ENCODE measurements around the gene PNPLA6.

The PNPLA6 gene

GRCh38 chr19:7515110-7515644, 20.3 kb upstream of the PNPLA6 start:
- in situ Hi-C loops (cut with MboI; ENCODE audit: low sequenced_read_pairs): no loop called here

DNA sequence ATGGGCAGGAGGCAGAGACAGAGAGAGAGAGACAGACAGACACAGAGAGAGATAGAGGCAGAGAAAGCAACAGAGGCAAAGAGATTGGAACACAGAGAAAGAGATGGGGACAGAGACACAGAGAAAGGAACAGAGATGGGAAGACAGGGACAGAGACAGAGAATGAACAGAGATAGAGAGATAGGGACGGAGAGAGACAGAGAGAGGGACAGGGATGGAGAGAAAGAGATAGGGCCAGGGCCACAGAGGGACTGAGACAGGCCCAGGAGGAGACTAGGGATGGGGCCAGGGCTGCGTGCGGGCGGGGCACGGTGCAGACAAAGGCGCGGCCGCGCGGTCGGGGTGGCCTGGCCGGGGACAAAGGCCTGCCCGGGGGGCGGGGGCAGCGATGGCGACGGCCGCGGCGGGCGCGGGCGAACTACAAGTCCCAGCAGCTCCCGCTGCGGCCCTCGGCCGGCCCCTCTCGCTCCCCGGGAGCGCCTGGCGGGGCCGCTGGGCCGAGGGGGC, 19.8 kb upstream of the PNPLA6 start, which contains the start of gene ZNF358:
TSS of gene ZNF358 (plus strand) at position 459 of the 507 bp plus-strand sequence. CDS start 3,140 bp downstream, outside the sequence.
- in situ Hi-C loops (cut with MboI; ENCODE audit: low sequenced_read_pairs): no loop called here

- in situ Hi-C loops (cut with MboI; ENCODE audit: low sequenced_read_pairs): no loop called here
Measured at GRCh38 chr19:7516333-7516732, 19.2 kb upstream of the PNPLA6 start.

GRCh38 chr19:7516878-7517277, 18.6 kb upstream of the PNPLA6 start:
- in situ Hi-C loops (cut with MboI; ENCODE audit: low sequenced_read_pairs): no loop called here

- in situ Hi-C loops (cut with MboI; ENCODE audit: low sequenced_read_pairs): no loop called here
Measured at GRCh38 chr19:7519361-7520130, 16.0 kb upstream of the PNPLA6 start.

DNA sequence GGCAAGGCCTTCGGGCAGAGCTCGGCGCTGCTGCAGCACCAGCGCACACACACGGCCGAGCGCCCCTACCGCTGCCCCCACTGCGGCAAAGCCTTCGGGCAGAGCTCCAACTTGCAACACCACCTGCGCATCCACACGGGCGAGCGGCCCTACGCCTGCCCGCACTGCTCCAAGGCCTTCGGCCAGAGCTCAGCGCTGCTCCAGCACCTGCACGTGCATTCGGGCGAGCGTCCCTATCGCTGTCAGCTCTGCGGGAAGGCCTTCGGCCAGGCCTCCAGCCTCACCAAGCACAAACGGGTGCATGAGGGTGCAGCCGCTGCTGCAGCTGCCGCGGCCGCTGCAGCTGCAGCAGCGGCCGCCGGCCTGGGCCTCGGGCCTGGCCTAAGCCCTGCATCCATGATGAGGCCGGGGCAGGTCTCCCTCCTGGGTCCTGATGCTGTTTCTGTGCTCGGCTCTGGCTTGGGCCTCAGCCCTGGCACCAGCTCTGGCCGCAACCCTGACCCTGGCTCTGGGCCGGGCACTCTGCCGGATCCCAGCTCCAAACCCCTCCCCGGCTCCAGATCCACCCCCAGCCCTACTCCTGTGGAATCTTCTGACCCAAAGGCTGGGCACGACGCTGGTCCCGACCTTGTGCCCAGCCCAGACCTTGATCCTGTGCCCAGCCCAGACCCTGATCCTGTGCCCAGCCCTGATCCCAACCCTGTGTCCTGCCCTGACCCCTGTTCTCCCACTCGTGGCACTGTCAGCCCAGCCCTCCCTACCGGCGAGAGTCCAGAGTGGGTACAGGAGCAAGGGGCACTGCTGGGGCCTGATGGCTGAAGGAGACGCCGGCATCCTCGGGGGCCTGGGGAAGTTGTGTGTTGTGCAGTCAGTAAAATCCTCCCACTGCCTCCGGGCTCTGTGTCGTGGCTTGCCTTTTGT, 15.1 kb upstream of the PNPLA6 start:
- in situ Hi-C loops (cut with MboI; ENCODE audit: low sequenced_read_pairs): no loop called here

DNA sequence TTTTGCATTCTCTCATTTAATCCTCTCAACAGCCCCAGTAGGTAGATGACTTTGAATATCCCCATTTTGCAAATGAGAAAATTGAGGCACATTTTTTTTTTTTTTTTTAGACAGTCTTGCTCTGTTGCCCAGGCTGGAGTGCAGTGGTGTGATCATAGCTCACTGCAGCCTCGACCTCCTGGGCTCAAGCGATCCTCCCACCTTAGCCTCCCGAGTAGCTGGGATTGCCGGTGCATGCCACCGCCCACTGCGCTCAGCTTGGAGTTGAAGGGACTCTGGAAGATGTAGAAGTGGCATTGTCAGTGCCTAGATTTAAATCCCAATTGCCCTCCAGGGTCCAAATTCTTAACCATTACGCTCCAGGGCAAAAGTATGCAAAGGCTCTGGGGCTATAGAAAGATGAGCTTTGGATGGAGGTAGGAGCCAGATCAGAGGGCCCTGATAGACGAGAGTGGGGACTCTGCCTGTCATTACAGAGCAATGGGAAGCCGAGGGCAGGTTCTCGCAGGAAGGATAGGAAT, 13.9 kb upstream of the PNPLA6 start:
- in situ Hi-C loops (cut with MboI; ENCODE audit: low sequenced_read_pairs): no loop called here

DNA sequence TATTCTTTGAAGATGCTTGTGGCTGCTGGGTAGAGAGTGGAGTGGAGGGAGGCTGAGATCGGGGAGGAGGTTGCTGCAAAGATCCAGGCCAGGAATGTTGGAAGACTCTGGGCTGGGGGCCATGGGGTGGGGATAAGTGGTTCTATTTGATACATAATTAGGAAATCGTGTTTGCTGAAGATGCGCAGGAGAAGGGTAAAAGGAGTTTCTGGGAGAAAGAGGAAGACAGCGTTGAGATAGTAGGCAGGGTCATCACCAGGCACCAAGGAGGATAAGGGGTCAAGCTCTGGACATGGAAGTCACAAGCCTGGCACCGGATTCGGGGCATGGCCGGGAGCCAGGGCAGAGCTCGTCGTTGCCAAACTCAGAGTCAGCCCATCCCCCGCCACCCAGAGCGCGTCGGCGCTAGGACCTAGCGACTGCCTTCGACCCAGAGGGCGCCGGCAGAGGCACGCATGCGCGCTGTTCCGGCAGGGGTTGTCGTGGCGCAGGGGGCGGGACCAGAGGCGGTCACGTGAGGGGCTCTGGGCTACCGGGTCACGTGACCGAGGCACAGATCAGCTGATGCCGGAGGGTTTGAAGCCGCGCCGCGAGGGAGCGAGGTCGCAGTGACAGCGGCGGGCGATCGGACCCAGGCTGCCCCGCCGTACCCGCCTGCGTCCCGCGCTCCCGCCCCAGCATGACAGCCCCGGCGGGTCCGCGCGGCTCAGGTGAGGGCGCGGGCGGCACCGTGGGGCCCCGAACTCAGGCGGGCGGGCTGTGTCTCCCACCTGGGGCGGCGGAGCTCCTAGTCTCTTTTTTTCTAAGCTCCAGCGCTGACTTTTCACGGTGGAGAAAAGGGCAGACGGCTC, 13.2 kb upstream of the PNPLA6 start, which contains the start of gene MCOLN1:
TSS of gene MCOLN1 (plus strand) at position 553 of the 851 bp plus-strand sequence. CDS start at position 680, 127 bp downstream.
- in situ Hi-C loops (cut with MboI; ENCODE audit: low sequenced_read_pairs): no loop called here

DNA sequence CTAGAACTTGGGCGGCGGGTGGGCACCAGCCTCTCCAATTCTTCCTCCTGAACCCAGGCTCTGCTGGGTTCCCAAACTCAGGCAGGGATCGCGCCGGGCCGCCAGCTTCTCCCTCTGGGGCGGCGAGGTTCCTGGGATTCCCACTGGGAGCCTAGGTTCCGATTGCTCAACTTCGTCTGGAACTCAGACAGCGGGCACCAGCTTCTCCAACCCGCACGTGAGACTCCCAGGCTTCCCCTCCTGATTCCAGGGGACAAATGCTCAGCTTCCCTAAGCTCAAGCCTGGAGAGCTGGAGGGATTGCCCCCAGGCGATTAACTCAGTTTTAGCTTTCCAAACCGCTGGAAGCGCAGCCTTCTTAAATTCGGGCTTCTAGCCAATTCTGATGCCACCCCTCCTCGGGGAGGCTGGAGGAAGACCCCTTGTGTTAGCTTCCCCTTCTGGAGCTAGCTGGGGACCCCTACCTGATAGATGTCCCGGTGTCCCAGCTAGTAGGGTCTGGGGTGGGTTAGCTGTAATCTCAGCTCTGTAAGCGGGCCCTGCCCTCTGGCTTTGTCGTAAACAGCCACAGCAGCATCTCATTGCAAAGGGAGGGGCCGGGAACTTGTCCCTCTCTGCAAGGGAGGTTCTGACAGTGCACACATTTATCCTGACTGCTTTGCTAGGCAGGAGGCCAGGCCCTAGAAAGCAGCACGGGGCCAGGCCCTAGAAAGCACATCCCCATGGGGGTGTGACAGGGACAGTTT, 12.4 kb upstream of the PNPLA6 start:
- in situ Hi-C loops (cut with MboI; ENCODE audit: low sequenced_read_pairs): no loop called here

GRCh38 chr19:7524523-7524922, 11.0 kb upstream of the PNPLA6 start:
- in situ Hi-C loops (cut with MboI; ENCODE audit: low sequenced_read_pairs): no loop called here

DNA sequence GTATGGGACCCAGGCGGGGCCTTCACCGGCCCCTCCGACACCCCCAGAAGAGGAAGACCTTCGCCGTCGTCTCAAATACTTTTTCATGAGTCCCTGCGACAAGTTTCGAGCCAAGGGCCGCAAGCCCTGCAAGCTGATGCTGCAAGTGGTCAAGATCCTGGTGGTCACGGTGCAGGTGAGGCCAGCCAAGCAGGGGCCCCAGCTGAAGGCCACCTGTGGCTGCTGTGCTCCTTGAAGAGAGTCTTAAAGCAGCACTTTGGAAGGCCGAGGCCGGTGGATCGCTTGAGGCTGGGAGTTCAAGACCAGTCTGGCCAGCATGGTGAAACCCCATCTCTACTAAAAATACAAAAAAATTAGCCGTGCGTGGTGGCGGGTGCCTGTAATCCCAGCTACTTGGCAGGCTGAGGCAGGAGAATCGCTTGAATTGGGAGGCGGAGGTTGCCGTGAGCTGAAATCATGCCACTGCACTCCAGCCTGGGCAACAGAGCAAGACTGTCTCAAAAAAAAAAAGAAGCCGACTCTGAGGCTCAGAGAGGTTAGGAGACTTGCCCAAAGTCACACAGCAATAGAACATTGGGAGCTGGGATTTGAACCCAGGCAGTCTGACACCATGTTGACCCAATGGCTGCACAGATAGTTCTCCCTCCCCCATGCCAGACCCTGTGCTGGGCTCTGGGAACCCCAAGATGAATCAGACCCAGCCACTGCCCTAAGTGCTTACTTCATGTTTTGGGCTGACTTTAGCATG, 10.4 kb upstream of the PNPLA6 start:
- in situ Hi-C loops (cut with MboI; ENCODE audit: low sequenced_read_pairs): no loop called here

DNA sequence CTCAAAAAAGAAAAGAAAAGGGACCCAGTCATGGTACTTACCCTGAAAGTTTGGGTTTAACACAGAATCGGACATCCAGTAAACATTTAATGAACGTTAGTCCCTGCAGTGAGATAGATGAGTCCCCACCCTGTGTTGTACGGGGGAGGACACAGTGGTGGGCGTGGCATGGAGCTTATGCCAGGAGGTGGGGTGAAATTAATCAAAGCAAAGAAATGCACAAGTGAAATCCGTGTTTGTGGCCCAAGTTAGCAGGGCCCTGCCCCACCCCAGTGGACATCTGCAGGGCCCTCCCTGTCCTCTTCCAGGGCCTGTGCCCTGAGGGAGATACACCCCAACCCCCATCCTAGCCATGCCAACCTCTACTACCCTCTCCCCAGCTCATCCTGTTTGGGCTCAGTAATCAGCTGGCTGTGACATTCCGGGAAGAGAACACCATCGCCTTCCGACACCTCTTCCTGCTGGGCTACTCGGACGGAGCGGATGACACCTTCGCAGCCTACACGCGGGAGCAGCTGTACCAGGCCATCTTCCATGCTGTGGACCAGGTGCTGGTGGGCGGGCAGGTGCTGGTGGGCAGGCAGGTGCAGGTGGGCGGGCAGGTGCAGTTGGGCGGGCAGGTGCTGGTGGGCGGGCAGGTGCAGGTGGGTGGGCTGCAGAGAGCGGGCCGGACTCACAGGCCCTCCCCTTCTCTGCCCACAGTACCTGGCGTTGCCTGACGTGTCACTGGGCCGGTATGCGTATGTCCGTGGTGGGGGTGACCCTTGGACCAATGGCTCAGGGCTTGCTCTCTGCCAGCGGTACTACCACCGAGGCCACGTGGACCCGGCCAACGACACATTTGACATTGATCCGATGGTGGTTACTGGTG, 9.2 kb upstream of the PNPLA6 start:
- in situ Hi-C loops (cut with MboI; ENCODE audit: low sequenced_read_pairs): no loop called here

DNA sequence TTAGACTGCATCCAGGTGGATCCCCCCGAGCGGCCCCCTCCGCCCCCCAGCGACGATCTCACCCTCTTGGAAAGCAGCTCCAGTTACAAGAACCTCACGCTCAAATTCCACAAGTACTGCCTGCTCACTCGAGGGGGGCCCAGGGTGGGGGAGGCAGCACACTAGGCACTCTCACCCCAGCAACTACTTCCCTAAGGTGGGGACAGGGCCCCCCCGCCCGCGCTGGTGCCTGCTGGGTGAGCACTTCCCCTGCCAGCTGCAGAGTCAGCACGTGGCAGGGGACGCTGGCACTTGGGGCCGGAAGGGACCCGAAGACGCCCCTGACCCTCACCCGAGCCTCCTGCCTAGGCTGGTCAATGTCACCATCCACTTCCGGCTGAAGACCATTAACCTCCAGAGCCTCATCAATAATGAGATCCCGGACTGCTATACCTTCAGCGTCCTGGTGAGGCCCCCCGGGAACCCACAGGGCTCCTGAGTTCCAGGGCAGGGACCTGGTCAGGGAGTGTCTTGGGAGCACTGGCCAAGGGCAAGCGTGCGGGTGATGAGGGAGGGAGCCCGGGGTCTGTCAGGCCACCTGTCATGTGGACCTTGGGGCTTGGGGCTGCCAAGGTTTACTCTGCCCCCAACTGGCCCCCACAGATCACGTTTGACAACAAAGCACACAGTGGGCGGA, 7.9 kb upstream of the PNPLA6 start:
- in situ Hi-C loops (cut with MboI; ENCODE audit: low sequenced_read_pairs): no loop called here

GRCh38 chr19:7528192-7528519, 7.4 kb upstream of the PNPLA6 start:
- in situ Hi-C loops (cut with MboI; ENCODE audit: low sequenced_read_pairs): no loop called here

DNA sequence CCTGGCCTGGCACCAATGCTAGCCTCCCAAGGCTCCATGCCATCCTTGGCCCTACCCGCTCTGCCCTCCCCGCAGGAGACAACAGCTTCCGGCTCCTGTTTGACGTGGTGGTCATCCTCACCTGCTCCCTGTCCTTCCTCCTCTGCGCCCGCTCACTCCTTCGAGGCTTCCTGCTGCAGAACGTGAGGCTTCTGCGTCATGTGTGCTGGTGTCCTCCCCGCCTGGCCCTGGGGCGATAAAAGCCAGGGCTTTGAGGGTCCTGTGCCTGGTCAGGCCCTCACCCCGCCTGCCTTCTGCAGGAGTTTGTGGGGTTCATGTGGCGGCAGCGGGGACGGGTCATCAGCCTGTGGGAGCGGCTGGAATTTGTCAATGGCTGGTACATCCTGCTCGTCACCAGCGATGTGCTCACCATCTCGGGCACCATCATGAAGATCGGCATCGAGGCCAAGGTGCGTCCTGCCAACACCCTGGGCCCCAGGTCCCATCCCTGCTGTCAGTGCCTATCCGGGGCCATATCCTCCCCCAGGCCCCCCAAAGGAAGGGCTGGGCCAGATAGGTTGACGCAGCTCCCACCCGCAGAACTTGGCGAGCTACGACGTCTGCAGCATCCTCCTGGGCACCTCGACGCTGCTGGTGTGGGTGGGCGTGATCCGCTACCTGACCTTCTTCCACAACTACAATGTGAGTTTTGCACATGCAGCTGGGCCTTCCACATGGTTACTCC, 6.8 kb upstream of the PNPLA6 start:
- in situ Hi-C loops (cut with MboI; ENCODE audit: low sequenced_read_pairs): no loop called here

GRCh38 chr19:7529246-7529600, 6.3 kb upstream of the PNPLA6 start:
- in situ Hi-C loops (cut with MboI; ENCODE audit: low sequenced_read_pairs): no loop called here

Data from HL-60/S4 treated with phorbol 12-myristate 13-acetate at 8.2 ng/mL for 4 days and 3 days (cell line).